22Rv1 (cell line): Measurements from ENCODE around the gene CYS1.

Experiments
- ZFX ChIP-seq: fragments of 450-650 bp; IDR thresholded peaks from 2 replicates; pipeline ENCODE4 v1.6.1; 2017; ENCODE audit warnings: antibody characterized with exemption, borderline replicate concordance
- TF ChIP-seq, protein P1 (sequence below): fragments of 450-650 bp; IDR thresholded peaks from 2 replicates; pipeline ENCODE4 v1.5.1; 2017; ENCODE audit warnings: mild to moderate bottlenecking

DNA sequence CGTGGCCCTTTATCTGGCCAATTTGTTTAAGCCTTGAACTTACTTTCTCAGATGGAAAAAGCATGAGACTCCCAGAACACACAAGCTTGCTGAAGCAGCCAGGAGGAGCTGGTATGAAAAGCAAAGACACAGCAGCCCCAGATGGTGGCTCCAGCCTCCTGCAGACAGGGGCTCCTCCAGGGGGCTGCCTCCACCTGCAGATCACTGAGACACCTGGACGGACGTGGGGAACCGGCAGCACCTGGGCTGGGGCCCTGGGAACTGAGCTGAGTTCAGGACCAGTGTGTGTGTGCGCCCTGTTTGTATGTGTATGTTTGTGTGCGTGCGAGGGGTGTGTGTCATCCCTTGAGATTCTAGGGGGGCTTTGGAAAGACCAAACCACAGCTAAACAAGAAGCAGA lies 8.6 kb downstream of the CYS1 start:
- TF ChIP-seq, protein P1, sequence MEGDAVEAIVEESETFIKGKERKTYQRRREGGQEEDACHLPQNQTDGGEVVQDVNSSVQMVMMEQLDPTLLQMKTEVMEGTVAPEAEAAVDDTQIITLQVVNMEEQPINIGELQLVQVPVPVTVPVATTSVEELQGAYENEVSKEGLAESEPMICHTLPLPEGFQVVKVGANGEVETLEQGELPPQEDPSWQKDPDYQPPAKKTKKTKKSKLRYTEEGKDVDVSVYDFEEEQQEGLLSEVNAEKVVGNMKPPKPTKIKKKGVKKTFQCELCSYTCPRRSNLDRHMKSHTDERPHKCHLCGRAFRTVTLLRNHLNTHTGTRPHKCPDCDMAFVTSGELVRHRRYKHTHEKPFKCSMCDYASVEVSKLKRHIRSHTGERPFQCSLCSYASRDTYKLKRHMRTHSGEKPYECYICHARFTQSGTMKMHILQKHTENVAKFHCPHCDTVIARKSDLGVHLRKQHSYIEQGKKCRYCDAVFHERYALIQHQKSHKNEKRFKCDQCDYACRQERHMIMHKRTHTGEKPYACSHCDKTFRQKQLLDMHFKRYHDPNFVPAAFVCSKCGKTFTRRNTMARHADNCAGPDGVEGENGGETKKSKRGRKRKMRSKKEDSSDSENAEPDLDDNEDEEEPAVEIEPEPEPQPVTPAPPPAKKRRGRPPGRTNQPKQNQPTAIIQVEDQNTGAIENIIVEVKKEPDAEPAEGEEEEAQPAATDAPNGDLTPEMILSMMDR = no peak
- no peak for TF ChIP-seq ZFX
